SU-DHL-6 (cell line): ENCODE measurements around the gene MALRD1.

Experiments
- H2AFZ ChIP-seq: fragments of 200-600 bp; sonication (generic); 2 replicates; pipeline ENCODE4 v1.6.1; 2014; ENCODE audit warnings: low read depth, mild to moderate bottlenecking, moderate library complexity, mixed read lengths, antibody characterized with exemption, low read length; ENCODE audit not compliant: severe bottlenecking
- H3F3A ChIP-seq: fragments of 200-600 bp; shearing (Covaris generic); 2 replicates; pipeline ENCODE4 v1.6.0; 2016; ENCODE audit warnings: antibody characterized with exemption, mild to moderate bottlenecking; ENCODE audit not compliant: insufficient read depth
- H3K27ac ChIP-seq: fragments of 200-600 bp; sonication (generic); 2 replicates; pipeline ENCODE4 v1.5.1; 2016; ENCODE audit warnings: low read depth, mild to moderate bottlenecking, low read length, moderate library complexity, mixed read lengths
- H3K27me3 ChIP-seq: fragments of 200-600 bp; sonication (generic), shearing (Covaris generic); 2 replicates; pipeline ENCODE4 v1.6.0; 2014; ENCODE audit warnings: mild to moderate bottlenecking, low read length
- H3K36me3 ChIP-seq: fragments of 200-600 bp; sonication (generic); 2 replicates; pipeline ENCODE4 v1.6.1; 2014; ENCODE audit warnings: mild to moderate bottlenecking, low read length, mixed read lengths
- H3K4me2 ChIP-seq: fragments of 300-600, 200-600 bp; shearing (Covaris generic), sonication (generic); 2 replicates; pipeline ENCODE4 v1.6.0; 2014; ENCODE audit warnings: low read length, low read depth, mild to moderate bottlenecking; ENCODE audit not compliant: poor library complexity, severe bottlenecking
- H3K4me3 ChIP-seq: fragments of 200-600 bp; sonication (generic); 2 replicates; pipeline ENCODE4 v1.5.1; 2014; ENCODE audit warnings: antibody characterized with exemption, low read length, mild to moderate bottlenecking, mixed read lengths; ENCODE audit not compliant: insufficient read depth, poor library complexity, severe bottlenecking
- H3K79me2 ChIP-seq: fragments of 200-600 bp; sonication (generic); 2 replicates; pipeline ENCODE4 v1.6.1; 2014; ENCODE audit warnings: mild to moderate bottlenecking, low read length, moderate library complexity; ENCODE audit not compliant: insufficient read depth
- H3K9ac ChIP-seq: fragments of 200-600 bp; sonication (generic); 2 replicates; pipeline ENCODE4 v1.7.0; 2014; ENCODE audit warnings: mild to moderate bottlenecking, low read length
- H3K9me2 ChIP-seq: fragments of 200-600 bp; sonication (generic); replicated peaks from 2 replicates; pipeline ENCODE4 v1.6.1; 2014; ENCODE audit warnings: low read length; ENCODE audit not compliant: insufficient read depth
- H3K9me3 ChIP-seq: fragments of 200-600 bp; sonication (generic); 2 replicates; pipeline ENCODE4 v1.6.1; 2014; ENCODE audit warnings: low read length, mixed read lengths; ENCODE audit not compliant: insufficient read depth
- H4K20me1 ChIP-seq: fragments of 200-600 bp; sonication (generic); 2 replicates; pipeline ENCODE4 v1.6.1; 2014; ENCODE audit warnings: low read depth, mild to moderate bottlenecking, antibody characterized with exemption, low read length, moderate library complexity, mixed read lengths
- CTCF ChIP-seq: fragments of 200-600 bp; sonication (generic); IDR thresholded peaks from one replicate; pipeline ENCODE4 v1.5.1; 2017; ENCODE audit warnings: antibody characterized with exemption, mild to moderate bottlenecking, low read length, moderate library complexity; ENCODE audit not compliant: insufficient read depth, poor library complexity, severe bottlenecking
- EZH2phosphoT487 ChIP-seq: fragments of 200-600 bp; sonication (generic), shearing (Covaris generic); conservative IDR thresholded peaks from 2 replicates; pipeline ENCODE4 v1.6.1; 2018; ENCODE audit warnings: mild to moderate bottlenecking, antibody characterized with exemption, low read length, moderate library complexity, mixed read lengths

Gene MALRD1

GRCh38 chr10:19048489-19048888 is at the start of gene MALRD1:
TSS of gene MALRD1 (plus strand) at chr10:19048801. CDS start at chr10:19048939, 138 bp downstream.
- Histone ChIP-seq H3K9me2 (no peaks in the 10 kb centered on the region), H3K4me3 (no peak within 1 kb of the TSS), H3K27me3 (no peaks in the 10 kb centered on the region), H3K36me3 (no peaks in the 10 kb centered on the region), H4K20me1 (no peaks in the 10 kb centered on the region), H3K9me3 (no peaks in the 10 kb centered on the region), H3K4me2 (no peak within 1 kb of the TSS), H3K27ac (no peak within 1 kb of the TSS), H3K9ac (no peak within 1 kb of the TSS), H3K79me2 (no peaks in the 10 kb centered on the region), H2AFZ (no peak within 1 kb of the TSS), H3F3A (no peaks in the 10 kb centered on the region)
- TF ChIP-seq CTCF = no peak

DNA sequence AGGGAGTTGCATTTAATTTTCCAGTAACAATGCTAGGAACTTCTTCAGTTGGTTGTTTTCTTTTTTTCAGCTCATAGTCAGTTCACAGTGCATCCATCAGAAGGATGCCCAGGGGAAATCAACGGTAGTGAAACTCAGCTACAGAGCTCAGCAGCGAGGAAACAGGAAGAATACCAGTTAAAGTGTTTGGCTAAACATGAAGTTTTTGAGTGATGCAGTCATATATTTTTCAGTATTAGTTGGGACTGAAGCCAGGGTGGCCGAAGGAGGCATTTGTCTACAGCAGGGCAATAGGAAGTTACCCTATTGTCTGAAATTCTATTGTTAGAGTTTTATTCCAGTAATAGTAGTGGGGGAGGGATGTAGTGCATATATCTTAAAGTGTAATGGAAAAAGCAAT is 45.3 kb upstream of the MALRD1 start:
- no peak overlapping the region for H3K4me2 ChIP-seq
- H3K79me2 ChIP-seq = no peaks in the 10 kb centered on the region
- no peaks in the 10 kb centered on the region for H3K27me3 ChIP-seq
- no peaks in the 10 kb centered on the region for H3K36me3 ChIP-seq
- TF ChIP-seq EZH2phosphoT487 (no peak), CTCF (no peak)
- H3F3A ChIP-seq = no peaks in the 10 kb centered on the region
- no peak overlapping the region for H2AFZ ChIP-seq
- no peaks in the 10 kb centered on the region for H4K20me1 ChIP-seq
- no peak overlapping the region for H3K9ac ChIP-seq
- no peaks in the 10 kb centered on the region for H3K9me2 ChIP-seq
- no peaks in the 10 kb centered on the region for H3K9me3 ChIP-seq
- no peak overlapping the region for H3K27ac ChIP-seq
- no peak overlapping the region for H3K4me3 ChIP-seq

DNA sequence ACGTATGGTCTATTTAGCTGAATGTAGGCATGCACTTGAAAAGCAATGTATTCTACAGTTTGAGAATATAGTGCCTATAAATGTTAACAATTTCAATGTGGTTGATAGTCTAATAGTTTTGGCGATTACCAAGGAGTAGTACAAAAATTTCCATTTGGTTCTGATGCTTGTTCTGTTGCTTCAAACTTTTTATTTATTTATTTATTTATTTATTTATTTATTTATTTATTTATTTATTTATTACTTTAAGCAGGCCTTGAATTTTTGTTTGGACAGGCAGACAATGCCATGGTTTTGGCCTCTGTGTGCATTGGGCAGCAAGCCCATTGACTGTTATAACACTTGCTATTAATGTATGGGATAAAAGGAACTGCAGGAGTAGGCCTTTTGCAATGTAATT is 36.5 kb upstream of the MALRD1 start:
- Histone ChIP-seq H3K4me2 (no peak overlapping the region), H3K79me2 (no peaks in the 10 kb centered on the region)

More for the DNA sequence above, 36.5 kb upstream of the MALRD1 start:
- Histone ChIP-seq H3K27me3 (no peaks in the 10 kb centered on the region), H3K9me2 (no peaks in the 10 kb centered on the region; the same call in 1 of the 2 replicates), H3K36me3 (no peaks in the 10 kb centered on the region), H3K27ac (no peak overlapping the region), H2AFZ (no peak overlapping the region), H3K4me3 (no peak overlapping the region), H4K20me1 (no peaks in the 10 kb centered on the region), H3K9ac (no peak overlapping the region), H3F3A (no peaks in the 10 kb centered on the region), H3K9me3 (no peaks in the 10 kb centered on the region)
- TF ChIP-seq EZH2phosphoT487 (no peak), CTCF (no peak)
